Right lobe of liver (tissue), 6 donors: ENCODE measurements around the gene TICAM2. TPM values are rescaled to one million over a fixed set of nuclear protein-coding genes. Genes with fewer than 3 reads are reported as not detected.

ENCODE experiments used
- ATAC-seq, 4 donors: fragments of 200-7000 bp; cut with Tn5 transposase; one replicate each; pipeline ENCODE4 v1.9.1; 2020; ENCODE audit warnings: mild to moderate bottlenecking in 4 of 4, moderate library complexity in 4 of 4
- DNase-seq, 3 donors: peaks; one replicate each; pipeline ENCODE4 v3.0.0-alpha.2; 2020
- H3K27ac ChIP-seq, 3 donors: fragments of 200-600 bp; one replicate each; pipeline ENCODE4 v1.8.0; 2022
- H3K27me3 ChIP-seq, 2 donors: fragments of 200-600 bp; one replicate each; pipeline ENCODE4 v1.8.0; 2022
- H3K36me3 ChIP-seq, 4 donors: fragments of 200-600 bp; sonication (generic) in 1 of 4; one replicate each; pipeline versions ENCODE4 v1.5.1 to v1.8.0; 2017 to 2022; ENCODE audit warnings: control low read depth in 1 of 4
- H3K4me1 ChIP-seq, 4 donors: fragments of 200-600 bp; sonication (generic) in 1 of 4; one replicate each; pipeline versions ENCODE4 v1.5.1 to v1.8.0; 2017 to 2022; ENCODE audit warnings: control low read depth in 1 of 4
- H3K4me3 ChIP-seq, 3 donors: fragments of 200-600 bp; one replicate each; pipeline ENCODE4 v1.8.0; 2022
- H3K9me3 ChIP-seq, 4 donors: fragments of 200-600 bp; sonication (generic) in 1 of 4; one replicate each; pipeline versions ENCODE4 v1.5.1 to v1.8.0; 2017 to 2022; ENCODE audit warnings: control low read depth in 1 of 4
- CTCF ChIP-seq, 4 donors: fragments of 200-600 bp in 3 of 4; fragments of 450-650 bp in 1 of 4; IDR thresholded peaks; one replicate each; pipeline versions ENCODE4 v1.5.1 to v1.8.0; 2016 to 2022; ENCODE audit warnings: antibody characterized with exemption in 4 of 4, mild to moderate bottlenecking in 2 of 4
- POLR2A ChIP-seq: fragments of 450-650 bp; IDR thresholded peaks from one replicate; pipeline ENCODE4 v1.6.1; 2017; ENCODE audit warnings: antibody characterized with exemption, mild to moderate bottlenecking
- WGBS: methylation state at CpG from one replicate; pipeline ENCODE4 v1.1.6; 2018; ENCODE audit warnings: low coverage, low lambda C conversion rate; ENCODE audit not compliant: insufficient coverage; ENCODE audit errors: missing lambda C conversion rate; 5-methylcytosine and 5-hydroxymethylcytosine counted together
- intact Hi-C, 2 donors: fragments of 100-400 bp; cut with DNase I; formaldehyde crosslinking; loops; one replicate each; pipeline versions ENCODE4 v1.11.2 to v1.14.1; 2022
- total RNA-seq, 6 experiments: library from RNA; depleted of rRNA in 2 of 6; stranded (reverse); fragments of >200 nt in 2 of 6; fragmentation: NEBNext Ultra II Directional in 3 of 6; extraction: Animal tissue kit (Norgen Biotek cat#: 25700) in 3 of 6; gene quantifications; one replicate each; pipeline versions ENCODE4 v1.1.0 to v1.2.4, GENCODE V29; 2016 to 2023
- donor health status: DM: no; HTN: yes; CAD: no.
- donor health status: DM: no; HTN: no; CAD: no.
- donor health status: DM: no; HTN: no; CAD: no.
- donor health status: DM: no; HTN: yes; CAD: no.
- donor health status: DM: no; HTN: yes; CAD: no.

Gene TICAM2
- total RNA-seq, 6 experiments from 2014 or later: 0.31 to 2.3 (median 2.1) TPM

GRCh38 chr5:115636008-115636407, 33.7 kb upstream of the TICAM2 start:
- H3K4me3 ChIP-seq: no peak overlapping the region
- no peaks in the 10 kb centered on the region for H3K36me3 ChIP-seq
- WGBS: 64% methylated on average over 1 of the region's 1 CpG
- H3K27ac ChIP-seq: no peak overlapping the region
- intact Hi-C loops: no loop called here
- TF ChIP-seq POLR2A (no peak), CTCF (IDR thresholded peaks at IDR 0.05) (no peak)
- DNase-seq: no peak
- no peaks in the 10 kb centered on the region for H3K9me3 ChIP-seq
- H3K27me3 ChIP-seq: no peaks in the 10 kb centered on the region
- ATAC-seq: no peak
- H3K4me1 ChIP-seq: peaks cover 0 to 19% (median 0%) of the 10 kb centered on the region in 4 donors

DNA sequence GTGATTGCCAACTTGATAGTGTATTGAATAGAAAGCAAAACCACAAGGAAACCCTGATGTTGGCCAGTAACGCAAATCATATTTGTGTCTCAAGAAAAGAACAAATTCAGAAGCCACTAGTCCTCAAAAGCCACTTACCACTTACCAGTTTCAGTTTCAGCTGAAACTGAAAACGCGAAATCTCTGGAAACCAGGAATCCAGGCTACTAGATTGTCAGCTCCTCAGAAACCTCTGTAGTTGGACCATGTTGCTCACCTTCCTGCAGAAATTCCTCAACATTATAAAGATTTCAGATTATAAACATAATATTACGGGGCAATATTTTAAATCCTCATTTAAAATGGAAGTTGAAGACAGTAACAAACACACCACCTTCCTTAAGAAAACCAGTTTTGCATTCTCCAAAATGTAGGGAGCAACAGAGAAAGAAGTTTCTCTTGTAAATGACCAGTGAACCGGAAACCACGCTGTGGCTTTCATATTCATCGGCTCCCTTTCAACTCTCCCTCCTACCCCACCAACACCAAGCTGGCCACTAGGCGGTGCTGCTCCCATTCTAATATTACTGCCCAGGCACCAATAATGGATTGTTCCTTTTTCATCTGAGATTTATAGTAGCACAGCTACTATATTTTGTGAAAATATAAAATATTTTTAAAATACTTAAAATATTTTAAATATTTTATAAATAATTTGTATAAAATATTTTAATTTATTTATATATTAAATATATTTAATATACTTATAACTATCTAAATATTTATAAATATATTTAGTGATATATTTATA, 32.3 kb upstream of the TICAM2 start:
- H3K27ac ChIP-seq: peak overlapping the region; percentile 56 to 95 (median 85)
- WGBS: 0% methylated on average over 8 of the region's 8 CpGs
- no peaks in the 10 kb centered on the region for H3K27me3 ChIP-seq
- peak overlapping the region; percentile 13 to 50 (median 48) for H3K4me3 ChIP-seq
- DNase-seq: peak; percentile 86 to 91 (median 87)
- H3K36me3 ChIP-seq: no peaks in the 10 kb centered on the region
- H3K9me3 ChIP-seq: no peaks in the 10 kb centered on the region
- no peak for TF ChIP-seq POLR2A
- TF ChIP-seq CTCF (IDR thresholded peaks at IDR 0.05): peak; percentile 91 to 96 (median 94)
- intact Hi-C loops: no loop called here
- H3K4me1 ChIP-seq: peaks cover 0 to 11% (median 0%) of the 10 kb centered on the region in 4 donors
- ATAC-seq: peak; percentile 95 to 98 (median 97)

GRCh38 chr5:115629903-115630302, 27.6 kb upstream of the TICAM2 start:
- WGBS: 93% methylated on average over 1 of the region's 1 CpG
- H3K9me3 ChIP-seq: no peaks in the 10 kb centered on the region
- DNase-seq (no peak), ATAC-seq (no peak)
- intact Hi-C loops: loop anchor here in 1 of 2 donors (10.0 kb wide), 1 partner anchor 205 kb away; no protein-coding TSS in a partner anchor
- H3K27me3 ChIP-seq: no peaks in the 10 kb centered on the region
- no peak for TF ChIP-seq CTCF (IDR thresholded peaks at IDR 0.05)
- TF ChIP-seq POLR2A: no peak
- H3K36me3 ChIP-seq: no peaks in the 10 kb centered on the region
- H3K4me1 ChIP-seq: peaks cover 0 to 3% (median 0%) of the 10 kb centered on the region in 4 donors
- H3K4me3 ChIP-seq: no peak overlapping the region
- no peak overlapping the region for H3K27ac ChIP-seq

GRCh38 chr5:115627295-115627865, 25.1 kb upstream of the TICAM2 start:
- intact Hi-C loops: loop anchor here in 1 of 2 donors (10.0 kb wide), 1 partner anchor 207 kb away; no protein-coding TSS in a partner anchor
- H3K27ac ChIP-seq: no peak overlapping the region
- no peak overlapping the region for H3K4me3 ChIP-seq
- DNase-seq: no peak
- peaks cover 0 to 21% (median 6%) of the 10 kb centered on the region in 4 donors for H3K4me1 ChIP-seq
- 87% methylated on average over 5 of the region's 5 CpGs for WGBS
- ATAC-seq: no peak
- TF ChIP-seq POLR2A: no peak
- TF ChIP-seq CTCF (IDR thresholded peaks at IDR 0.05): no peak
- H3K27me3 ChIP-seq: no peaks in the 10 kb centered on the region
- H3K36me3 ChIP-seq: no peaks in the 10 kb centered on the region
- no peaks in the 10 kb centered on the region for H3K9me3 ChIP-seq
